Measurements from ENCODE around the gene SYNE2. TPM values are rescaled to one million over a fixed set of nuclear protein-coding genes. Genes with fewer than 3 reads are reported as not detected.

The SYNE2 gene
- total RNA-seq, 1 experiment from 2014 or later = 33.8 TPM

DNA sequence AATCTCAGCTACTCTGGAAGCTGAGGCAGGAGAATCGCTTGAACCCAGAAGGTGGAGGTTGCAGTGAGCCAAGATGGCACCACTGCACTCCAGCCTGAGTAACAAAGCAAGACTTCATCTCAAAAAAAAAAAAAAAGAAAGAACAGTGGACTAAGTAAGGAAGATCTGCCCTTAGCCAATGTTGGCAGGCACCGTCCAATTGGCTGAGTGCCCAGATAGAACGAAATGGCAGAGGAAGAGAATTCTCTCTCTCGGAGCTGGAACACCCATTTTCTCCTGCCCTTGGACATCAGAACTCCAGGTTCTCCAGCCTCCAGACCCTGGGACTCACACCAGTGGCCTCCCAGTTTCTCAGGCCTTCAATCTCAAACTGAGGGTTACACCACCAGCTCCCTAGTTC lies 391.5 kb downstream of the SYNE2 start:
- DNase-seq (ENCODE audit: low read depth in 1 of 2, low spot score in 2 of 2) = no peak
- no peaks in the 10 kb centered on the region for H3K4me1 ChIP-seq (replicated peaks)
- H3K27me3 ChIP-seq (replicated peaks) = no peaks in the 10 kb centered on the region
- H3K36me3 ChIP-seq = no peaks in the 10 kb centered on the region
- H3K27ac ChIP-seq = no peak overlapping the region
- no peak overlapping the region for H3K4me3 ChIP-seq
- H3K9me3 ChIP-seq (replicated peaks) = no peaks in the 10 kb centered on the region

DNA sequence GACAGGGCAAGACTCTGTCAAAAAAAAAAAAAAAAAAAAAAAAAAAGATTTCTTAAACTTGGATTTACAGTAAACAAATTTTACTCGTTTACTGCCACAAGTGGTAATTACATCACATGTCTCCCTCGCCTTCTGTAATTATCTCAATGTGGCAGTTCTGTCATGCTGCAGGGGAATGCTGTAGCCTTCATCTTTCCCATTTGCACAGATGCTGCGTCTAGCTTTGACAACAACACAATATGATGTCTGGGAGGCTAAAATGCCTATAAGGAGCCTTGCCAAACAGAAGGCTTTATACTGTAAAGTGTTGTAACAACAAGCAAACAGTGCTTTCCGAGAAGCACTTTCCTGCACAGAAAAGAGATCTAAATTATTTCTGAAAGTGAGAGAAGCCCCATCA lies 392.7 kb downstream of the SYNE2 start:
- Histone ChIP-seq H3K36me3 (no peaks in the 10 kb centered on the region), H3K4me3 (no peak overlapping the region), H3K9me3 (replicated peaks) (no peaks in the 10 kb centered on the region), H3K27ac (no peak overlapping the region), H3K27me3 (replicated peaks) (no peaks in the 10 kb centered on the region), H3K4me1 (replicated peaks) (no peaks in the 10 kb centered on the region)
- DNase-seq (ENCODE audit: low read depth in 1 of 2, low spot score in 2 of 2) = no peak

DNA sequence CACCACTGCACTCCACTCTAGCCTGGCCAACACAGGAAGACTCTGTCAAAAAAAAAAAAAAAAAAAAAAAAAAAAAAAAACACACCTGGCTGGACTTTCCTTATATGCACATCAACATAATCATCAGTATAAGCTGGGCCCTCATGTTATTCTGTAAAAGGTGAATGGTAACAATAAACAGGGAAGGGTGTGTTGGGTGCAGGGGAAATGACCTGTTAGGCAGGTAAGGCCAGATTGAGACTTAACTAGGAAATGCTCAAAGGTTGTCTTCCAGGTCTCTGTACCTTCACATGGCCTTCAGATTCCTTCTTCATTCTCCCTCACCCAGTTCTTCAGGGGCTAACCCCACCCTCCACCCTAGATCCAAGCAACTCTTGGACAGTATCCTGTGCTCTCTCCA lies 393.9 kb downstream of the SYNE2 start:
- Histone ChIP-seq H3K4me1 (replicated peaks) (no peaks in the 10 kb centered on the region), H3K27me3 (replicated peaks) (no peaks in the 10 kb centered on the region), H3K4me3 (no peak overlapping the region), H3K9me3 (replicated peaks) (no peaks in the 10 kb centered on the region), H3K36me3 (no peaks in the 10 kb centered on the region), H3K27ac (no peak overlapping the region)
- DNase-seq (ENCODE audit: low read depth in 1 of 2, low spot score in 2 of 2) = no peak

DNA sequence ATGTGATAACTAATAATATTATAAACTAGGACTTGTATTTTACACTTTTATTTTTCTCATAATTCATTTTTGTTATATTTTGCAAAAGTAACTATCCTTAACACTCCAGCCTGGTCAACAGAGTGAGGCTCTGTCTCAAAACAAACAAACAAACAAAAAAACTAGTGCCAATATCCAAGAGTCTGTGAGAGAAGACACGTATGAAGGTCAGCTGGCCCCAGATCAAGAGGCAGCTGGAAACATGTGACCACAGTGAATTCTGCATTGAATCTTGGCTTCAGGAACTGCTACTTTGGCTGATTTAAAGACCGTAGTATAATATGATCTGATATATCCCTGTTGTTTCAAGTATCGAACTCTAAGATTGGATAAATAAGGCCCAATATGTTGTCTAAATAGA lies 394.4 kb downstream of the SYNE2 start:
- Histone ChIP-seq H3K27me3 (replicated peaks) (no peaks in the 10 kb centered on the region), H3K4me1 (replicated peaks) (no peaks in the 10 kb centered on the region), H3K36me3 (no peaks in the 10 kb centered on the region), H3K9me3 (replicated peaks) (no peaks in the 10 kb centered on the region), H3K4me3 (no peak overlapping the region), H3K27ac (no peak overlapping the region)
- DNase-seq (ENCODE audit: low read depth in 1 of 2, low spot score in 2 of 2) = no peak

DNA sequence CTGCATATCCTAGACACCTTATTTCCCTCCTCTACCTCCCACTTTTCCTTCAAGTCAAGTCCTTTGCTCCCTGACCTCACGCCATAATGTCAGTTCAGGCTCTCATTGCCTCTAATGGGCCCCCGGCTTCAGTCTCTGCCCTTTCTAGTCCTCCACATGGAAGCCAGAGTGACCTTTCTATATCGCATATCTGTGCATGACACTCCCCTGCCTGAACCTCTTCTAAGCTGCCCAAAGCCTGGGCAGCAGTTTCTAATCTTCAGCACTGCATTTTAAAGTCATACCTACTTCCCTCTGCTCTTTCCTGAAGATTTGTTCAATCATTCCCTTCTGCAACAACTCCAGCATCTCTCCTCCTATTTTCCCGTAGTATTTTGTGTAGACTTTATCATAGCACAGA lies 395.9 kb downstream of the SYNE2 start:
- Histone ChIP-seq H3K9me3 (replicated peaks) (no peaks in the 10 kb centered on the region), H3K4me1 (replicated peaks) (peaks cover 5% of the 10 kb centered on the region), H3K27ac (no peak overlapping the region), H3K4me3 (no peak overlapping the region), H3K27me3 (replicated peaks) (no peaks in the 10 kb centered on the region), H3K36me3 (no peaks in the 10 kb centered on the region)
- DNase-seq (ENCODE audit: low read depth in 1 of 2, low spot score in 2 of 2) = no peak

DNA sequence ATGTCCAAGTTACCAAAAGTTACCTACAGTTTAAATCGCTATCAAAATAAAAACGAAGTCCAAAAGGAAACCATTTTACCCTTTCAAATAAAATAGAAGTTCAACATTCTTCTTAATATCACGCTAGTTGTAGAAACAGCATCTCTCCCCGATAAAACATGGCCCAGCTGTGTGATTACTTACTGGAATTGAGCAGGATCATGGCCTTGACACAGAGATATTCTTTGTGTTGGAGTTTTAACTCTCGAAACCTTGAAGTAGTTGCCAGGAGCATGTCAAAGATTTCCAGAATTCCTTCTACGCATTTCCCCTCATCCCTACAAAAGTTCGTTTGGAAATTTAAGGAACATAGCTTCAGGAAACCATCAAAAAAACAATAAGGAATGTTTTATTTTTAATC lies 396.6 kb downstream of the SYNE2 start:
- Histone ChIP-seq H3K4me3 (no peak overlapping the region), H3K9me3 (replicated peaks) (no peaks in the 10 kb centered on the region), H3K4me1 (replicated peaks) (peaks cover 12% of the 10 kb centered on the region), H3K27ac (no peak overlapping the region), H3K27me3 (replicated peaks) (no peaks in the 10 kb centered on the region), H3K36me3 (no peaks in the 10 kb centered on the region)
- DNase-seq (ENCODE audit: low read depth in 1 of 2, low spot score in 2 of 2) = no peak

DNA sequence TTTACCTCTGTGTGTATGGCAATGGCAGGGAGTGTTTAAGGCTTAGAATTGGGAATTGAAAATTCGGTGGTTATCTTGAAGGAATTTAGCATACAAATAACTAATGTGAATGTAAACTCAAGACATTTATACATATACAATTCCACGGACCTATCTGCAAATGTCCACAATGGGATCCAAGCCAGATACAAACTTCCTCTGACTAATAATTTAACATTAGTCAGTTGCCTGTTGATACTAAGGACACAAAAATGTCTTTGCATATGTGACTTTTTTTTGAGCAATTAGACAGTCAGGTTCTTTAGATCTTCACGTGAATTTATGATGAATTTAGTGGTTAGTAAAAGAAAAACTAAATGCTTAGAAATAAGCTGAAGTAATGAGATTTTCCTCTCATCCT lies 400.9 kb downstream of the SYNE2 start:
- H3K4me3 ChIP-seq = no peak overlapping the region
- H3K27ac ChIP-seq = peak overlapping the region; percentile 32
- no peak for DNase-seq (ENCODE audit: low read depth in 1 of 2, low spot score in 2 of 2)
- H3K4me1 ChIP-seq (replicated peaks) = peaks cover 14% of the 10 kb centered on the region
- no peaks in the 10 kb centered on the region for H3K27me3 ChIP-seq (replicated peaks)
- H3K9me3 ChIP-seq (replicated peaks) = no peaks in the 10 kb centered on the region
- no peaks in the 10 kb centered on the region for H3K36me3 ChIP-seq

DNA sequence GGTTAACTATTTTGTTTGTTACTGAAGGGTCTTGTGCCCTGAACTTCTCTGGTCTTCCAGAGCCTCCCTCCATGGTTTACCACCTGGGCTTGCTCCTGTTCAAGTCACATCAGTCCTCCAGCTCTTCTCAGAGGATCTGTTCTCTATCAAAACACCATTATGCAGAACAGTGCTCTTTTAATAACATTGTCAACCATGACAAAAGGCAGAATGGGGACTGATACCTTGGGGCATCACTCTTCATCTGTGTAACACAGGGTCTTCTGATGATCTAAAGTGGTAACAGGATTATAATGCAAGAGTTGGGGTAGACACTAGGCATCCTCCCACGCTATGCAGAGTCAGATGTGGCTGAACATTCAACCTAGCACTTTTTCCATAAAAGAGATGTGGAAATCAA lies 403.0 kb downstream of the SYNE2 start:
- DNase-seq (ENCODE audit: low read depth in 1 of 2, low spot score in 2 of 2) = no peak
- Histone ChIP-seq H3K4me1 (replicated peaks) (peaks cover 14% of the 10 kb centered on the region), H3K4me3 (no peak overlapping the region), H3K36me3 (no peaks in the 10 kb centered on the region), H3K27me3 (replicated peaks) (no peaks in the 10 kb centered on the region), H3K27ac (no peak overlapping the region), H3K9me3 (replicated peaks) (no peaks in the 10 kb centered on the region)

DNA sequence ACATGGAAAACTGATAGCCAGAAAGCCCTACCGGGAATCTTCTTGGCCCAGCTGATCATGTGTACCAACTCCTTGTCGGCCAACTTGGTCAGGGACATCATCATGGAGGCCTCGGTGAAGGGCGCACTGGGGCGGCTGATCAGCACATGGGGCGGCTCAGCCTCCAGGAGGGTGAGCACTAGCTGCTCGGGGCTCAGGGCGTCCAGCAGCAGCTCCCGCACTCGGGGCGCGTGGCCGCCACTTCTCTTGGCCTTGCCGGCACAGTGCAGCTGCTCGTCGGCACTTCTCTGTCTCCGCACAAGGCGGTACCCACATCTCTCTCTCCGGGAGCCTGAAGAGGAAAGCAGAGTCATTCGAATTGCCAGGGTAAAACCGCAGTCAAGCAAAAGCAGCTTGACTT lies 407.6 kb downstream of the SYNE2 start:
- Histone ChIP-seq H3K4me1 (replicated peaks) (no peaks in the 10 kb centered on the region), H3K4me3 (no peak overlapping the region), H3K27me3 (replicated peaks) (no peaks in the 10 kb centered on the region), H3K27ac (no peak overlapping the region), H3K36me3 (no peaks in the 10 kb centered on the region), H3K9me3 (replicated peaks) (no peaks in the 10 kb centered on the region)
- DNase-seq (ENCODE audit: low read depth in 1 of 2, low spot score in 2 of 2) = no peak

DNA sequence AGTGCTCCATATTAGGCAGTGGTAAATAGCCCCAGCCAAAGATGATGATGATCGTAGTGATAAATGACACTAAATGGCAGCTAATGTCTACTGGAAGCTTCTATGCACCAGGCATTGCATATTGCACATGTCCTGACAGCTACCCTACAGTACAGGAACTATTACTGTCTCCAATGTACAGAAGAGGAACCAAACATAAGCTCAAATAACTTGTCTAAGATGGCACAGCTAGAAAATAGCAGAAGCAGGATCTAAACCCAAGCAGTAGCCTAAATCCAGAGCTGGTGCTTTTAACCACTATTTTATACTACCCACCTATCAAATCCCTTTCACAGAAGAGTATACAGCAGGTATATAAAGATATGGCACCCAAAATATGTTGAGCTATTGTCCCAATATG lies 412.4 kb downstream of the SYNE2 start:
- Histone ChIP-seq H3K27me3 (replicated peaks) (no peaks in the 10 kb centered on the region), H3K9me3 (replicated peaks) (no peaks in the 10 kb centered on the region)
- DNase-seq (ENCODE audit: low read depth in 1 of 2, low spot score in 2 of 2) = no peak

DNA sequence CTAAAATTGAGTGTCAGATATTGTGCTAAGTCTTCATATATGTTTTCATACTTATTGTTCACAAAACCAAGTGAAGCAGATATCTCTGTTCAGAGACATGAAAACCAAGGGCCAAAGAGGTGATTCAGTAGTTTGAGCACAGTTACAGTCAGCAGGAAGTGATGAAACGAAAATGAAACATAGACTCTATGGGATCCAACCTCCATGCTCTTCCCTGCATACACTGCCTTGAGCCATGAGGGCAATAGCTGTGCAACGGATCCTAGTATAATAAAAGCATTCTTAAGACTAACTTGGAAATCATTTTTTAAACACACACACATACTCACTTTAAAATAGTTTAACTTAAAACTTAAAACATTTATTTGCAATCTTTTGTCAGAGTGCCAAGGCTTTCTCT lies 413.4 kb downstream of the SYNE2 start:
- Histone ChIP-seq H3K9me3 (replicated peaks) (no peaks in the 10 kb centered on the region), H3K27ac (no peak overlapping the region), H3K4me1 (replicated peaks) (peaks cover 6% of the 10 kb centered on the region; the same call in 1 of the 2 replicates), H3K36me3 (no peaks in the 10 kb centered on the region), H3K4me3 (no peak overlapping the region), H3K27me3 (replicated peaks) (no peaks in the 10 kb centered on the region)
- DNase-seq (ENCODE audit: low read depth in 1 of 2, low spot score in 2 of 2) = peak in 1 of 2 experiments; percentile 3

More for the DNA sequence above, 412.4 kb downstream of the SYNE2 start:
- Histone ChIP-seq H3K27ac (no peak overlapping the region), H3K36me3 (no peaks in the 10 kb centered on the region), H3K4me1 (replicated peaks) (peaks cover 6% of the 10 kb centered on the region; the same call in 1 of the 2 replicates), H3K4me3 (no peak overlapping the region)

DNA sequence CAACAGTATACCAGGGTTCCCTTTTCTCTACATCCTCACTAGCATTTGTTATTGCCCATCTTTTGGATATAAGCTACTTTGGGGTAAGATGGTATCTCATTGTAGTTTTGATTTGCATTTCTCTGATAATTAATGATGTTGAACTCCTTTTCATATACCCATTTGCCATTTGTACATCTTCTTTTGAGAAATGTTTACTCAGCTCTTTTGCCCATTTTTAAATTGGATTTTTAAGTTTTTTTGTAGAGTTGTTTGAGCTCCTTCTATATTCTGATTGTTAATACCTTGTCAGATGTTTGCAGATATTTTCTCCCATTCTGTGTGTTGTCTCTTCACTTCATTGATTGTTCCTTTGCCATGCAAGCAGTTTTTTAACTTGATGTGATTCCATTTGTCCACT lies 419.2 kb downstream of the SYNE2 start:
- Histone ChIP-seq H3K4me1 (replicated peaks) (no peaks in the 10 kb centered on the region), H3K9me3 (replicated peaks) (no peaks in the 10 kb centered on the region), H3K27ac (no peak overlapping the region), H3K27me3 (replicated peaks) (no peaks in the 10 kb centered on the region), H3K4me3 (no peak overlapping the region), H3K36me3 (no peaks in the 10 kb centered on the region)
- no peak for DNase-seq (ENCODE audit: low read depth in 1 of 2, low spot score in 2 of 2)

Other genes with a start within 250 kb of the SYNE2 start
- 6.3 and 10.7 TPM in 2 replicates for gene WDR89, start 211.1 kb upstream of the SYNE2 start, total RNA-seq (2014; rRNA removed; shearing (Covaris generic))
- gene SGPP1, start 124.9 kb upstream of the SYNE2 start, total RNA-seq (2014; rRNA removed; shearing (Covaris generic)) = 33.2 and 34.6 TPM in 2 replicates

All from SJSA1 (cell line).